Keratinocyte (primary cell): ENCODE results near the gene GATA2.

ENCODE experiments used
- EZH2 ChIP-seq: IDR thresholded peaks from one replicate; pipeline ENCODE4 v1.6.1; 2012; ENCODE audit warnings: inconsistent platforms, mild to moderate bottlenecking, low read length, moderate library complexity
- TF ChIP-seq, protein P1 (sequence below), 3 experiments: IDR thresholded peaks in 1 of 3; conservative IDR thresholded peaks in 1 of 3; optimal IDR thresholded peaks in 1 of 3; 2 replicates in 2 of 3; 3 replicates in 1 of 3; pipeline versions ENCODE3 to v1.5.1; 2011; ENCODE audit warnings: low read length in 3 of 3, mild to moderate bottlenecking in 3 of 3, moderate library complexity in 2 of 3, control low read depth in 1 of 3, inconsistent platforms in 1 of 3; ENCODE audit not compliant: insufficient read depth in 2 of 3; ENCODE audit errors: extremely low read depth in 1 of 3

DNA sequence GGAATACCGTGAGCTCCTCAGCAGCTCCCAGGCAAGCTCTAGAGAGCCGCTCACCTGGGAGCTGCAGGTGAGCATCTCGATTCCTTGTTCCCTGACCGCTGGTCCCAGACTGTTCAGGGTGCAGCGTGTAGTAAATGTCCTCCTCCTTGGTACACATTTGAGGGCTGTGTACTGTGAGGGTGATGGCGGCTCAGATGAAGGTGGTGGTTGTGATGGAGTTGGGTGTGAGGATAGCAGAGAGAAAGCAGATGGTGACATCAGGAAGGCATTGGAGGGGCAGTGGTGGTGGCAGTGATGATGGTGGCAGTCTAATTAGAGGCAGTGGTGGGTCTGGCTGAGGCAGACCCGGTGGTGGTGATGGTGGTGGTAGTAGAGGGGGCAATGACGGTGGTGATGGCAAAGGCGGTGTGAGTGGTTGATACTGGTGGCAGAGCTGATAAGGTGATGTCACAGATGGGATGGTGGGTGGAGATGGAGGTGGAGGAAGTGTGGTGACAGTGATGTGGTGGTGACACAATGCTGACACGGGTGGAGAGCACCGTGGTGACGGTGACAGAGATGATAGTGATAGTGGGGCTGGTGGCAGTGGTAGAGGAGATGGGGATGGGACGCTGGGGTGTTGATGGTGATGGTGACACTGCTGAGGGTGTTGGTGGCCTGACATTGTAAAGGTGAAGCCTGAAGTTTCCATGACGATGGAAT, 26.0 kb downstream of the GATA2 start, which contains the start of gene DNAJB8:
- TF ChIP-seq, protein P1, sequence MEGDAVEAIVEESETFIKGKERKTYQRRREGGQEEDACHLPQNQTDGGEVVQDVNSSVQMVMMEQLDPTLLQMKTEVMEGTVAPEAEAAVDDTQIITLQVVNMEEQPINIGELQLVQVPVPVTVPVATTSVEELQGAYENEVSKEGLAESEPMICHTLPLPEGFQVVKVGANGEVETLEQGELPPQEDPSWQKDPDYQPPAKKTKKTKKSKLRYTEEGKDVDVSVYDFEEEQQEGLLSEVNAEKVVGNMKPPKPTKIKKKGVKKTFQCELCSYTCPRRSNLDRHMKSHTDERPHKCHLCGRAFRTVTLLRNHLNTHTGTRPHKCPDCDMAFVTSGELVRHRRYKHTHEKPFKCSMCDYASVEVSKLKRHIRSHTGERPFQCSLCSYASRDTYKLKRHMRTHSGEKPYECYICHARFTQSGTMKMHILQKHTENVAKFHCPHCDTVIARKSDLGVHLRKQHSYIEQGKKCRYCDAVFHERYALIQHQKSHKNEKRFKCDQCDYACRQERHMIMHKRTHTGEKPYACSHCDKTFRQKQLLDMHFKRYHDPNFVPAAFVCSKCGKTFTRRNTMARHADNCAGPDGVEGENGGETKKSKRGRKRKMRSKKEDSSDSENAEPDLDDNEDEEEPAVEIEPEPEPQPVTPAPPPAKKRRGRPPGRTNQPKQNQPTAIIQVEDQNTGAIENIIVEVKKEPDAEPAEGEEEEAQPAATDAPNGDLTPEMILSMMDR (optimal IDR thresholded peaks at IDR 0.05 in 1 of 3, IDR thresholded peaks at IDR 0.05 in 1 of 3, conservative IDR thresholded peaks at IDR 0.05 in 1 of 3; ENCODE audit: extremely low read depth in 1 of 3, insufficient read depth in 2 of 3, low read length in 3 of 3) = no peak
- TF ChIP-seq EZH2 = no peak
